Measurements from ENCODE around the gene SCN2A.

GRCh38 chr2:165256618-165257017, 17.4 kb downstream of the SCN2A start:
- TF ChIP-seq CEBPB (IDR thresholded peaks at IDR 0.05; ENCODE audit: low read depth, low read length) (no peak), ELK1 (IDR thresholded peaks at IDR 0.05; ENCODE audit: borderline replicate concordance, low read depth, low read length) (no peak), POLR2A (IDR thresholded peaks at IDR 0.05; ENCODE audit: low read depth, low read length) (no peak), MAFK (IDR thresholded peaks at IDR 0.05; ENCODE audit: low read depth, low read length) (0 out of 2 replicates have a peak, but pooled peaks have one; percentile 3), CTCF (conservative IDR thresholded peaks at IDR 0.05; ENCODE audit: low read depth, low read length) (no peak), RFX5 (IDR thresholded peaks at IDR 0.05; ENCODE audit: low read depth, low read length) (no peak), NFE2L2 (IDR thresholded peaks at IDR 0.05; ENCODE audit: low read depth, low read length) (no peak), MXI1 (IDR thresholded peaks at IDR 0.05; ENCODE audit: borderline replicate concordance, low read depth, low read length) (no peak), CHD1 (IDR thresholded peaks at IDR 0.05; ENCODE audit: low read depth, low read length) (no peak), SMC3 (IDR thresholded peaks at IDR 0.05; ENCODE audit: low read depth, low read length) (no peak), RCOR1 (IDR thresholded peaks at IDR 0.05; ENCODE audit: insufficient replicate concordance, low read length) (no peak), USF2 (IDR thresholded peaks at IDR 0.05; ENCODE audit: low read depth, low read length) (no peak), RAD21 (IDR thresholded peaks at IDR 0.05; ENCODE audit: low read length) (no peak), BHLHE40 (IDR thresholded peaks at IDR 0.05; ENCODE audit: low read depth, low read length) (no peak)
